MM.1S (cell line): ENCODE data around the gene JAKMIP2.

ENCODE experiments used
- DNase-seq: peaks from one replicate; pipeline ENCODE4 v3.0.0-alpha.2; 2015
- H2AFZ ChIP-seq: fragments of 300-600 bp; sonication (generic); 2 replicates; pipeline ENCODE4 v1.6.0; 2016; ENCODE audit warnings: antibody characterized with exemption, low read length
- H3F3A ChIP-seq: fragments of 300-600 bp; sonication (generic); 2 replicates; pipeline ENCODE4 v1.6.1; 2016; ENCODE audit warnings: mild to moderate bottlenecking, antibody characterized with exemption, low read length, moderate library complexity, mixed read lengths; ENCODE audit not compliant: insufficient read depth
- H3K27ac ChIP-seq: fragments of 300-600 bp; sonication (generic); 2 replicates; pipeline ENCODE4 v1.5.1; 2016; ENCODE audit warnings: mild to moderate bottlenecking, low read length
- H3K27me3 ChIP-seq: fragments of 300-600 bp; sonication (generic); replicated peaks from 2 replicates; pipeline ENCODE4 v1.6.0; 2016; ENCODE audit warnings: low read length; ENCODE audit not compliant: insufficient read depth
- H3K36me3 ChIP-seq: fragments of 300-600 bp; sonication (generic); replicated peaks from 2 replicates; pipeline ENCODE4 v1.6.1; 2016; ENCODE audit warnings: mild to moderate bottlenecking, low read length, mixed read lengths; ENCODE audit not compliant: insufficient read depth
- H3K4me1 ChIP-seq: fragments of 300-600 bp; sonication (generic); 2 replicates; pipeline ENCODE4 v1.6.1; 2016; ENCODE audit warnings: low read length, mixed read lengths
- H3K4me2 ChIP-seq: fragments of 300-600 bp; sonication (generic); 2 replicates; pipeline ENCODE4 v1.6.0; 2016; ENCODE audit warnings: low read depth, low read length
- H3K4me3 ChIP-seq: fragments of 300-600 bp; sonication (generic); 2 replicates; pipeline ENCODE4 v1.5.1; 2016; ENCODE audit warnings: low read length, mixed read lengths
- H3K79me2 ChIP-seq: fragments of 300-600 bp; sonication (generic); 2 replicates; pipeline ENCODE4 v1.6.1; 2016; ENCODE audit warnings: mixed run types, low read length, mixed read lengths
- H3K9ac ChIP-seq: fragments of 300-600 bp; sonication (generic); 2 replicates; pipeline ENCODE4 v1.6.1; 2016; ENCODE audit warnings: low read length, mixed read lengths
- H3K9me2 ChIP-seq: fragments of 300-600 bp; sonication (generic); replicated peaks from 2 replicates; pipeline ENCODE4 v1.6.1; 2016; ENCODE audit warnings: mild to moderate bottlenecking, low read length, mixed read lengths; ENCODE audit not compliant: insufficient read depth
- H3K9me3 ChIP-seq: fragments of 300-600 bp; sonication (generic); replicated peaks from 2 replicates; pipeline ENCODE4 v1.6.1; 2016; ENCODE audit warnings: mild to moderate bottlenecking, low read length, mixed read lengths; ENCODE audit not compliant: insufficient read depth
- H4K20me1 ChIP-seq: fragments of 300-600 bp; sonication (generic); 2 replicates; pipeline ENCODE4 v1.6.1; 2016; ENCODE audit warnings: mild to moderate bottlenecking, low read length, moderate library complexity, mixed read lengths; ENCODE audit not compliant: insufficient read depth
- CTCF ChIP-seq: fragments of 300-600 bp; sonication (generic); IDR thresholded peaks from 2 replicates; pipeline ENCODE4 v1.5.1; 2016; ENCODE audit warnings: antibody characterized with exemption, low read length, mixed read lengths
- EZH2 ChIP-seq: fragments of 300-600 bp; sonication (generic); optimal IDR thresholded peaks from 2 replicates; pipeline ENCODE3; 2017; ENCODE audit warnings: low read depth, mild to moderate bottlenecking, antibody characterized with exemption, low read length, mixed read lengths
- EZH2phosphoT487 ChIP-seq: fragments of 300-600 bp; sonication (generic); IDR thresholded peaks from 2 replicates; pipeline ENCODE4 v1.6.1; 2018; ENCODE audit warnings: antibody characterized with exemption, low read length

Gene JAKMIP2

GRCh38 chr5:147819261-147819770 lies 36.8 kb upstream of the JAKMIP2 start:
- H3K4me2 ChIP-seq, result no peak overlapping the region
- no peaks in the 10 kb centered on the region for H3K4me1 ChIP-seq
- no peaks in the 10 kb centered on the region for H3K9me2 ChIP-seq
- no peak for DNase-seq
- no peak overlapping the region for H2AFZ ChIP-seq
- H3F3A ChIP-seq, result no peaks in the 10 kb centered on the region
- no peak for TF ChIP-seq EZH2
- TF ChIP-seq EZH2phosphoT487, result no peak
- no peak for TF ChIP-seq CTCF
- no peaks in the 10 kb centered on the region for H3K36me3 ChIP-seq
- H4K20me1 ChIP-seq, result no peaks in the 10 kb centered on the region
- H3K27me3 ChIP-seq, result no peaks in the 10 kb centered on the region
- H3K9ac ChIP-seq, result no peak overlapping the region
- no peak overlapping the region for H3K4me3 ChIP-seq
- no peaks in the 10 kb centered on the region for H3K79me2 ChIP-seq
- H3K27ac ChIP-seq, result no peak overlapping the region
- no peaks in the 10 kb centered on the region for H3K9me3 ChIP-seq

- no peak overlapping the region for H3K4me2 ChIP-seq
- no peaks in the 10 kb centered on the region for H3F3A ChIP-seq
- no peaks in the 10 kb centered on the region for H3K36me3 ChIP-seq
- TF ChIP-seq EZH2 (no peak), EZH2phosphoT487 (no peak), CTCF (no peak)
- no peak overlapping the region for H2AFZ ChIP-seq
- no peaks in the 10 kb centered on the region for H3K27me3 ChIP-seq
- no peaks in the 10 kb centered on the region for H3K79me2 ChIP-seq
- no peaks in the 10 kb centered on the region for H4K20me1 ChIP-seq
- H3K9me3 ChIP-seq, result no peaks in the 10 kb centered on the region
- DNase-seq, result no peak
- no peaks in the 10 kb centered on the region for H3K9me2 ChIP-seq
- no peaks in the 10 kb centered on the region for H3K4me1 ChIP-seq
- no peak overlapping the region for H3K4me3 ChIP-seq
- no peak overlapping the region for H3K9ac ChIP-seq
- H3K27ac ChIP-seq, result no peak overlapping the region
Observed at GRCh38 chr5:147818290-147818689, 35.8 kb upstream of the JAKMIP2 start.

- Histone ChIP-seq H2AFZ (no peak overlapping the region), H3K9me2 (no peaks in the 10 kb centered on the region), H3K4me1 (peaks cover 16% of the 10 kb centered on the region), H4K20me1 (no peaks in the 10 kb centered on the region), H3F3A (no peaks in the 10 kb centered on the region), H3K79me2 (no peaks in the 10 kb centered on the region), H3K27me3 (no peaks in the 10 kb centered on the region), H3K4me2 (no peak overlapping the region), H3K36me3 (no peaks in the 10 kb centered on the region), H3K27ac (no peak overlapping the region), H3K4me3 (no peak overlapping the region), H3K9ac (no peak overlapping the region), H3K9me3 (no peaks in the 10 kb centered on the region)
- no peak for TF ChIP-seq EZH2
- TF ChIP-seq EZH2phosphoT487, result no peak
- no peak for TF ChIP-seq CTCF
- DNase-seq, result no peak
Observed at GRCh38 chr5:147813696-147814095, 31.2 kb upstream of the JAKMIP2 start.
